ENCODE results near the gene R3HCC1L. TPM values are rescaled to one million over a fixed set of nuclear protein-coding genes. Genes with fewer than 3 reads are reported as not detected.

Gene R3HCC1L
- total and polyA plus RNA-seq, 9 of the 15 experiments (the other 6 are each of a cell fraction or from before 2014, with no cell fraction given) = 9.1 to 17.8 (median 12.6) TPM

- TF ChIP-seq NBN (IDR thresholded peaks at IDR 0.05; ENCODE audit: low read depth) (no peak), TFAM (CRISPR knock-in tag; conservative IDR thresholded peaks at IDR 0.05) (no peak), ZNF175 (CRISPR knock-in tag; IDR thresholded peaks at IDR 0.05; ENCODE audit: low read depth) (no peak), C11orf30 (IDR thresholded peaks at IDR 0.05; ENCODE audit: low read depth) (no peak), ZNF395 (CRISPR knock-in tag; IDR thresholded peaks at IDR 0.05) (no peak), FOXJ3 (CRISPR knock-in tag; IDR thresholded peaks at IDR 0.05) (no peak), ZNF699 (CRISPR knock-in tag; IDR thresholded peaks at IDR 0.05; ENCODE audit: insufficient replicate concordance) (no peak), CTBP1 (IDR thresholded peaks at IDR 0.05; ENCODE audit: borderline replicate concordance) (0 out of 2 replicates have a peak, but pooled peaks have one; percentile 29), PTRF (tag; IDR thresholded peaks at IDR 0.05) (no peak)
These were observed at the start of gene R3HCC1L (continued) for GRCh38 chr10:98134431-98135221.

- 0% methylated on average over 4 of the region's 4 CpGs for WGBS (ENCODE audit: insufficient coverage, low coverage, missing lambda C conversion rate)
- FAIRE-seq = no peak
- Histone ChIP-seq H3K9ac (ENCODE audit: insufficient read depth in 1 of 2, low read depth in 2 of 2, low read length in 2 of 2) (no peak overlapping the region), H3K36me3 (ENCODE audit: control insufficient read depth, insufficient read depth, low read length) (no peaks in the 10 kb centered on the region), H3K9me3 (replicated peaks; ENCODE audit: control insufficient read depth, insufficient read depth, low read depth, low read length) (no peaks in the 10 kb centered on the region), H3K27ac (ENCODE audit: extremely low read depth, low read depth, low read length) (no peak overlapping the region), H3K4me3 (no peak overlapping the region), H3K4me2 (ENCODE audit: insufficient read depth, low read length) (no peak overlapping the region), H3K4me1 (replicated peaks in 1 of 2; ENCODE audit: control insufficient read depth in 2 of 2, insufficient read depth in 2 of 2, low read length in 2 of 2) (no peaks in the 10 kb centered on the region), H2AFZ (ENCODE audit: low read depth, low read length) (no peak overlapping the region), H3K79me2 (ENCODE audit: control insufficient read depth, insufficient read depth, low read length) (no peaks in the 10 kb centered on the region), H4K20me1 (replicated peaks; ENCODE audit: control insufficient read depth, insufficient read depth, low read length) (no peaks in the 10 kb centered on the region), H3K27me3 (ENCODE audit: control insufficient read depth in 2 of 2, insufficient read depth in 2 of 2, low read length in 2 of 2) (peaks cover 0 to 8% of the 10 kb centered on the region in 2 experiments; a peak in 1 of 5 replicates), H3K9me1 (ENCODE audit: control insufficient read depth, insufficient read depth, low read length) (no peaks in the 10 kb centered on the region)
- ChIA-PET POLR2A (no interaction called here), CTCF (ENCODE audit: low intra/inter-chr PET ratio) (no interaction called here)
- DNase-seq (ENCODE audit: extremely low read depth in 1 of 4, low spot score in 3 of 4) = no peak
- intact Hi-C loops (cut with micrococcal nuclease) = no loop called here
- BruUV-seq (replicated peaks) = no TSS peak
- in situ Hi-C loops (cut with MboI) = no loop called here
- TF ChIP-seq MAX (CRISPR knock-in tag; IDR thresholded peaks at IDR 0.05) (no peak), ETS2 (tag; IDR thresholded peaks at IDR 0.05; ENCODE audit: borderline replicate concordance, poor library complexity, severe bottlenecking) (no peak), COPS2 (conservative IDR thresholded peaks at IDR 0.05) (no peak), MBD2 (IDR thresholded peaks at IDR 0.05; ENCODE audit: borderline replicate concordance, low read depth) (no peak), SNAPC5 (CRISPR knock-in tag; IDR thresholded peaks at IDR 0.05) (no peak), TAF1 (IDR thresholded peaks at IDR 0.05; ENCODE audit: control insufficient read depth, extremely low read depth, insufficient read depth, low read length, severe bottlenecking) (no peak)
- ATAC-seq = no peak
These were observed 49.2 kb upstream of the R3HCC1L start for GRCh38 chr10:98085238-98085637.
